GM12875 (cell line): Measurements from ENCODE around the gene LINC00237.
A peak's percentile ranks its signal among the peaks of the same experiment; 100 is the strongest.

Source experiments
- H3K4me3 ChIP-seq: one replicate; pipeline ENCODE4 v1.5.1; 2011; ENCODE audit warnings: low read depth, low read length, control low read depth
- TF ChIP-seq, protein P1 (sequence below): IDR thresholded peaks from 2 replicates; pipeline ENCODE4 v1.5.1; 2011; ENCODE audit warnings: low read depth, mild to moderate bottlenecking, control low read depth, inconsistent platforms, low read length, moderate library complexity, borderline replicate concordance; ENCODE audit not compliant: insufficient read depth

Gene LINC00237

DNA sequence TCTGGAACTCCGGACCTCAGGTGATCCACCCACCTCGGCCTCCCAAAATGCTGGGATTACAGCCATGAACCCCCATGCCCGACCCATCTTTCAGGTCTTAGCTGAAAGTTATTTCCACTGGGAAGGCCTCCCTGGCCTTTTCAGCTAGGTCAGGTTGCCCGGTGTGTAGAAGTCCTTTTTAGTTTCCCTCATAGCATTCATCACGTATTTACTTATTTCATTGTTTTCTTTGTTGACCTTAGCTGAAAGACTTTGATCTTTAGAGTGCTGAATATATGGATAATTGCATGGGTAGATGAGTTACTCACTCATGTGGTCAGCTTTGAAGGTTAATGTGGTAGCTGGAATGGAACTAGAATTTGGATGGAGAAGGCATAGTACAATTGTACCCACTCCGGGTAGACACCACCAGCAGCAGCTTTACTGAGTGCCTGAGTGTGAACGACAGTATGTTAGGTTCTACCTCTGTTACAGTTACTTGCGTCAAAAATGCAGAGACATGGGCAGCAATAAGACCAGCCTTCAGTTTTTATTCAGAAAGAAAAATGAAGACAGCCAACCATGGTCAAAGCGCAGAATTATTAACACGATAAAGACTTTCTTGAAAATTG lies 28.8 kb upstream of the LINC00237 start:
- TF ChIP-seq, protein P1, sequence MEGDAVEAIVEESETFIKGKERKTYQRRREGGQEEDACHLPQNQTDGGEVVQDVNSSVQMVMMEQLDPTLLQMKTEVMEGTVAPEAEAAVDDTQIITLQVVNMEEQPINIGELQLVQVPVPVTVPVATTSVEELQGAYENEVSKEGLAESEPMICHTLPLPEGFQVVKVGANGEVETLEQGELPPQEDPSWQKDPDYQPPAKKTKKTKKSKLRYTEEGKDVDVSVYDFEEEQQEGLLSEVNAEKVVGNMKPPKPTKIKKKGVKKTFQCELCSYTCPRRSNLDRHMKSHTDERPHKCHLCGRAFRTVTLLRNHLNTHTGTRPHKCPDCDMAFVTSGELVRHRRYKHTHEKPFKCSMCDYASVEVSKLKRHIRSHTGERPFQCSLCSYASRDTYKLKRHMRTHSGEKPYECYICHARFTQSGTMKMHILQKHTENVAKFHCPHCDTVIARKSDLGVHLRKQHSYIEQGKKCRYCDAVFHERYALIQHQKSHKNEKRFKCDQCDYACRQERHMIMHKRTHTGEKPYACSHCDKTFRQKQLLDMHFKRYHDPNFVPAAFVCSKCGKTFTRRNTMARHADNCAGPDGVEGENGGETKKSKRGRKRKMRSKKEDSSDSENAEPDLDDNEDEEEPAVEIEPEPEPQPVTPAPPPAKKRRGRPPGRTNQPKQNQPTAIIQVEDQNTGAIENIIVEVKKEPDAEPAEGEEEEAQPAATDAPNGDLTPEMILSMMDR: no peak
- no peak overlapping the region for H3K4me3 ChIP-seq

DNA sequence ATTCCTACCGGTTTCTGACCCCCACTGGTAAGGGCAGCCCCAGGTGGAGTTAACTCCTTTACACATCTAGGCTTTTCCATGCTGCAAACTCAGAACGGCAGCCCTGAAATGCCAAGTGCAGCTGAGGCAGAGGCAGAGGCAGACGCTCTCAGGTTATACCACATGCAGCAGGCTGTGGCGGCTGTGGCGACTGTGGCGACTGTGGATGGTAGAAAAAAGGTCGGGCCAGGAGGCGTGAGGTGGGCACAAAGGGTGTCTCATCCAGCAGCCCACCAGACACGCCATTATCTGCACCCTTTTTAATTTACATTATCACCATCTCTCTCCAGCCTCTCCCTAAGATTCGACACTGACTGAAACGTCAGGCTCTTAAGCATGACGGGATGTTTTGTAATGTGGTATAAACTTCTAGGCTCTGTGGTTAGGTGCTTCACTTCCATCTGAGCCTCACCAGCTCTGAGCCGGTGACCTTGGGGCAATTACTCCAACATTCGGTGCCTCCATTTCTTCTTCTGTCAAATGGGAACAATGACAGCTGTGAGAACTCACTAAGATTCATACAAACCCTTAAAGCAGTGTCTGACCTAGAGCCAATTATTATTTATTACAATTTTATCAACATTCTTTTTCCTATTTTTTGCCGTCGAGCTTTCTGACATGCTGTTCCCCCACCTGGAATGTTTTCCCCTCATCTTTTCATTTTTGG lies 27.9 kb upstream of the LINC00237 start:
- H3K4me3 ChIP-seq: no peak overlapping the region
- TF ChIP-seq, protein P1: no peak

DNA sequence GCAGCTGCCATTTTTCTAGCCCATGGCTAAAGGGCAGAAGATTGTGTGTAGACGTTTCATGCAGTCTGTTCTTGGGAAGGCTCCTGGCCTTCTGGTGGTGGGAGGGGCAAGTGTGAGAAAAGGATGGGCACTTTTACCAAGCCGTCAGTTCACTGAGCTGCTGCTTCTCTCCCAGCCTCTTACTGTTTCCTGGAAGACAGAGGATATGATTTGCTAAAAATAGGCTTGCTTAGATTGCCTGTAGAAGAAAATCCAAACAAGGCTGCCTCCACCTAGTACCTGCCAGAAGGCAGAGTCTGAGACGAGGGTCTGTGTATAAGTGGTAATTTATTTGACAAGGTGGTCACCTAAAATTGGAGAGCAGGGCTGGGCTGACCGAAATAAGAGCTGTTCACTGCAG lies 27.2 kb upstream of the LINC00237 start:
- no peak overlapping the region for H3K4me3 ChIP-seq
- TF ChIP-seq, protein P1: no peak

DNA sequence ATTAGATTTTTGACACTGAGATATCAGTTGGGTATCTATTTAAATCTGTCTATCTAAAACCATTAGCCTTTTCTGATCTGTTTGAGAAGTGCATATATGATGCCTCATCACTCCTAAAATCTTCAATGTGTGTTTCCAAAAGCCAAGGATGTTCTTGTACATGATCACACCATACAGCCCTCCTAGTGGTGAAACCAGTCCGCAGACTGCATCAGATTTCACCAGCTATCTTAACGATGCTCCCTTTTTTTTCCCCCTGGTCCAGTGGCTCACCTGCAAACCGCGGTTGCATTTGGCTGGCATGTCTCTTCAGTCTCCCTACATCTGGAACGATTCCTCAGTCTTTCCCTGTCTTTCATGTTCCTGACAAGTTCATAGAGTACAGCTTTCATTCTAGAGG lies 23.7 kb upstream of the LINC00237 start:
- H3K4me3 ChIP-seq: no peak overlapping the region
- TF ChIP-seq, protein P1: no peak

DNA sequence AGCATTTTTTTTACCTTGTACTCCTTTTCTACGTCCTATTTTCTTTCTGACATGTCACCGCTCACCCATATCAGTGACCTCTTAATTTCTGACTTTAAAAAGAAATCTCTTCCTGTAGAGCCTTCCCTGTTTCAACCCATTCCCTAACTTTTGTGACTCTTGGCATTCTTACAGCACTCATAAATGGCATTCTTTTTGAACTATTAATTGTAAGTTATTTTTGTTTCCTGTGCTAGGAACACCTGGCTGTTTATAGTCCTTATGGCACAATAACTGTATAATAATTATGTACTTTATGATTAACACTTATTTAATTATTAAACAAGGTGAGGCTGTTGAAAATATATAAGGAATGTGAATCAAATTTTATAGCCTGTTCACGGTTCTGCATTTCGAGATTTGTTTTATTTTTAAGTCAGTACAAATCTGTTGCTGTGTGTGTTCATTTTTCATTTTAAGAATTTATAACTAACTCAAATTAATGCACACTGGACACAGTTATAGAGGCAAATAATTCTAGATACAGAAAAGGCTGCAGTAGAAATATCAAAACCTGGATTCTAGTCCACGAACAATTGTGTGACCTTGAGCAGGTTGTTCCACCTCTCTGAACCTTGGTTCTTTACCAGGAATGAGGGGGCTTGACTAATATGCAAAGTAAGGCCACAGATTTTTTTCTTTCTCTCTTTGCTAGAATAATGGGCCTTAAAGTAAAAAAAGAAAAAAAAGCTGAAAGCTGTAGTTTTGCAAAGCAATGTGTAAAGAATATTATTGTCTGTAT lies 21.2 kb upstream of the LINC00237 start:
- TF ChIP-seq, protein P1: no peak
- no peak overlapping the region for H3K4me3 ChIP-seq

DNA sequence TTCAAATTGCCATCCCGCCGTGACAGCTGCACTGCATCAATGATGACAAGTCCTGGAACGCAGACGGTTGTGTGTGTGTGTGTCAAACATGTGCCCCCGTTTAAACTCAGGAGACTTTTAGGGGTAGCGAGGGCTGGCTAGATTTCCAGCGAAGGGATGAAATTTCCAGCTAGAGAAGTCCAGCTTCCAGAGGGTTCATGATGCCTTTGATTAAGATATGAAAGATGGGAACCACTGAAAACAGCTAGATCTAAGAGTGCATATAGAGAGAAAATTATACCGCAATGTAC lies 20.4 kb upstream of the LINC00237 start:
- TF ChIP-seq, protein P1: no peak
- peak overlapping the region; percentile 66 for H3K4me3 ChIP-seq
